Activated CD4-positive, alpha-beta T cell treated with anti-CD3 and anti-CD28 coated beads, Interleukin-2, amount 10 ng/mL, durations not matched to agents 24 days and 14 days (primary cell): ENCODE measurements around the gene ITCH. TPM values are rescaled to one million over a fixed set of nuclear protein-coding genes. Genes with fewer than 3 reads are reported as not detected.

Experiments
- DNase-seq: peaks from one replicate; pipeline ENCODE4 v3.0.0; 2022
- H3K27ac Mint-ChIP-seq: one replicate; pipeline ENCODE4 v1.8.0; 2022; ENCODE audit warnings: mild to moderate bottlenecking, mixed read lengths
- H3K27me3 Mint-ChIP-seq: one replicate; pipeline ENCODE4 v1.8.0; 2022; ENCODE audit warnings: mixed read lengths
- H3K36me3 Mint-ChIP-seq: one replicate; pipeline ENCODE4 v1.8.0; 2022; ENCODE audit warnings: low read depth, mild to moderate bottlenecking, mixed read lengths
- H3K4me1 Mint-ChIP-seq: one replicate; pipeline ENCODE4 v1.8.0; 2021; ENCODE audit warnings: mixed read lengths
- H3K4me3 Mint-ChIP-seq: one replicate; pipeline ENCODE4 v1.8.0; 2022; ENCODE audit warnings: mild to moderate bottlenecking, moderate library complexity, mixed read lengths
- H3K9me3 Mint-ChIP-seq: one replicate; pipeline ENCODE4 v1.8.0; 2021; ENCODE audit warnings: mixed read lengths
- intact Hi-C: fragments of 100-400 bp; cut with micrococcal nuclease; formaldehyde crosslinking; loops from one replicate; pipeline ENCODE4 v1.15.1; 2023
- total RNA-seq: library from RNA; stranded (reverse); gene quantifications from 2 replicates; pipeline ENCODE4 v1.2.3, GENCODE V29; 2022

ITCH gene
- total RNA-seq, 1 donor from 2014 or later, result 55.6 TPM

- peaks cover 41% of the 10 kb centered on the region for H3K36me3 Mint-ChIP-seq
- intact Hi-C loops, result no loop called here
- H3K4me3 Mint-ChIP-seq, result no peak overlapping the region
- H3K4me1 Mint-ChIP-seq, result peaks cover 20% of the 10 kb centered on the region
- no peak for DNase-seq
- no peaks in the 10 kb centered on the region for H3K9me3 Mint-ChIP-seq
- no peaks in the 10 kb centered on the region for H3K27me3 Mint-ChIP-seq
- no peak overlapping the region for H3K27ac Mint-ChIP-seq
These were observed 163.4 kb downstream of the ITCH start for GRCh38 chr20:34526466-34526865.

DNA sequence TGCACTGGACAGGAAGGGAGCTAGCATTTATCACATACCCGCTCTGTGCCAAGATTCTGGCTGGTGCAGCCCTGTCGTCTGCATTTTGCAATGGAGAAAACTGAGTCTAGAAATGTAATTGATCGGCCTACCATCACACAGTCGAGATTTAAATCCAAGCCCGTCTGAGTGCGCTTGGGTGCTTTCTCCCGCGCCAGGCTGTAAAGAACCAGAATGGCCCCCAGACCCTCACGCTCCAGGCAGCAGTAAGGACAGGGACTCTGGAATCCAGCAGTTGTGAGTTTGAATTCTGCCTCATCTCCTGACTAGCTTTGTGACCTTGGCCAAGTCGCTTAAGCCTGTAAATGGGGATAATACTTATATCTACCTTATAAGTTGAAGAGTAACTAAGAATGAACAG is 163.9 kb downstream of the ITCH start:
- intact Hi-C loops, result no loop called here
- H3K27ac Mint-ChIP-seq, result no peak overlapping the region
- H3K9me3 Mint-ChIP-seq, result no peaks in the 10 kb centered on the region
- H3K4me1 Mint-ChIP-seq, result peaks cover 18% of the 10 kb centered on the region
- peaks cover 42% of the 10 kb centered on the region for H3K36me3 Mint-ChIP-seq
- H3K4me3 Mint-ChIP-seq, result no peak overlapping the region
- DNase-seq, result no peak
- H3K27me3 Mint-ChIP-seq, result no peaks in the 10 kb centered on the region

- H3K9me3 Mint-ChIP-seq, result no peaks in the 10 kb centered on the region
- H3K36me3 Mint-ChIP-seq, result peaks cover 36% of the 10 kb centered on the region
These were observed 165.8 kb downstream of the ITCH start for GRCh38 chr20:34528921-34529297.

DNA sequence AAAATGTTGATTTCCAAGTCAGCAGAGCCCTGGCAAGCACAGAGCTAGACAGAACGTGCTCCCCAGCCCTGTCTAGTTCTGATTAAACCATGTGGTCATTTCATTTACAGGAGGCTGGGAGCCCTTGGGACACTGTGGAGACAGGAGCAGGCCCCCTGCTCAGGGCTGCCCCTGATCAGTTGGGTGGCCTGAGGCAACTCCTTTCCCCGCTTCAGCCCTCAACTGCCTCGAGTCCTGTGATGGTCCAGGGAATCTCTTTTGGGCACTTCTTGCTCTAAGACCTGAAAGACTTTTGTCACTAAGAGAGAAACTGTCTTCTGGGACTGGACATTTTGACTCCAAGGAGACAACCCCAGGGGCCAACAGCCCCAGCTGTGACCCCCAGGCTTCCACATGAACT is 166.7 kb downstream of the ITCH start:
- Mint-ChIP-seq H3K27me3 (no peaks in the 10 kb centered on the region), H3K4me3 (no peak overlapping the region), H3K9me3 (no peaks in the 10 kb centered on the region), H3K36me3 (peaks cover 44% of the 10 kb centered on the region), H3K4me1 (peaks cover 6% of the 10 kb centered on the region), H3K27ac (no peak overlapping the region)
- no peak for DNase-seq
- intact Hi-C loops, result no loop called here

More at GRCh38 chr20:34528921-34529297, 165.8 kb downstream of the ITCH start:
- Mint-ChIP-seq H3K4me1 (peaks cover 7% of the 10 kb centered on the region), H3K27ac (no peak overlapping the region), H3K27me3 (no peaks in the 10 kb centered on the region), H3K4me3 (no peak overlapping the region)
- DNase-seq, result no peak
- intact Hi-C loops, result no loop called here

- Mint-ChIP-seq H3K27ac (no peak overlapping the region), H3K9me3 (no peaks in the 10 kb centered on the region), H3K4me3 (no peak overlapping the region), H3K27me3 (no peaks in the 10 kb centered on the region), H3K4me1 (peaks cover 4% of the 10 kb centered on the region), H3K36me3 (peaks cover 48% of the 10 kb centered on the region)
- DNase-seq, result no peak
- intact Hi-C loops, result no loop called here
These were observed 167.3 kb downstream of the ITCH start for GRCh38 chr20:34530342-34530741.

DNA sequence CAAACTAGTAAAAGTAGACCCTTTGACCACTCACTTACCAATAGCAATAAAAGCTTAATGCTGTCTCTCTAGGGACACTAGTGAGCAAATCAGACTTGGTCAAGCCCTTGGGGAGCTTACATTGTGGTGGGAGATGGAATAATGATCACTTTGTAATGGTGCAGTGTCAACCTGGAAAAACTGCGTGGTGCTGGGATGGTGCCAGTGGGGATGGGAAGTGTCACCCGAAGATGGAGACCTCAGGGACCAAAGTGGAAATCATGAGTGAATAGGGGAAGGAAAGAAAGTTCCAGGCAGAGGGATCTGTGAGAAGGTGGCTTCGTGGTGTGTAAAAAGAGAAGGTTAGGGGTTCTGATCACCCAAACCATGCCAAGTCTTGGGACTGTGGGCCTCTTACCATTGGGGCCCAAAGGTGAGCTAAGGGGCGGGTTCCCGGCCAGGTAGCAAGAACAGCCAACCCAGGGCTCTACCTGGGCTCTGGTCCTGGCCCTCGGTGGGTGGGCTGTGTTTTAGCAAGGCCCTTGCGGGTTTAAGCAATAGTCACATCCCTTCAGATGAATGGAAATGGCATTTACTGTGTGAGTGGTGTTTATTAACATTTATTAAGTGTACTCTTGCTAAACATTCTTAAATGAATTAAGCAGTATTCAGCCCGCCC is 168.7 kb downstream of the ITCH start:
- intact Hi-C loops, result no loop called here
- Mint-ChIP-seq H3K36me3 (peaks cover 46% of the 10 kb centered on the region), H3K9me3 (no peaks in the 10 kb centered on the region), H3K27ac (no peak overlapping the region), H3K4me3 (no peak overlapping the region), H3K27me3 (no peaks in the 10 kb centered on the region), H3K4me1 (peaks cover 2% of the 10 kb centered on the region)
- DNase-seq, result no peak

- H3K27ac Mint-ChIP-seq, result no peak overlapping the region
- no peaks in the 10 kb centered on the region for H3K27me3 Mint-ChIP-seq
- peaks cover 2% of the 10 kb centered on the region for H3K4me1 Mint-ChIP-seq
- DNase-seq, result no peak
- intact Hi-C loops, result no loop called here
- H3K9me3 Mint-ChIP-seq, result no peaks in the 10 kb centered on the region
- H3K4me3 Mint-ChIP-seq, result no peak overlapping the region
- peaks cover 45% of the 10 kb centered on the region for H3K36me3 Mint-ChIP-seq
These were observed 169.2 kb downstream of the ITCH start for GRCh38 chr20:34532320-34532719.

GRCh38 chr20:34532756-34533155 is 169.7 kb downstream of the ITCH start:
- no peak for DNase-seq
- no peaks in the 10 kb centered on the region for H3K9me3 Mint-ChIP-seq
- peaks cover 42% of the 10 kb centered on the region for H3K36me3 Mint-ChIP-seq
- H3K27ac Mint-ChIP-seq, result no peak overlapping the region
- intact Hi-C loops, result no loop called here
- H3K4me3 Mint-ChIP-seq, result no peak overlapping the region
- H3K4me1 Mint-ChIP-seq, result peaks cover 2% of the 10 kb centered on the region
- H3K27me3 Mint-ChIP-seq, result no peaks in the 10 kb centered on the region

DNA sequence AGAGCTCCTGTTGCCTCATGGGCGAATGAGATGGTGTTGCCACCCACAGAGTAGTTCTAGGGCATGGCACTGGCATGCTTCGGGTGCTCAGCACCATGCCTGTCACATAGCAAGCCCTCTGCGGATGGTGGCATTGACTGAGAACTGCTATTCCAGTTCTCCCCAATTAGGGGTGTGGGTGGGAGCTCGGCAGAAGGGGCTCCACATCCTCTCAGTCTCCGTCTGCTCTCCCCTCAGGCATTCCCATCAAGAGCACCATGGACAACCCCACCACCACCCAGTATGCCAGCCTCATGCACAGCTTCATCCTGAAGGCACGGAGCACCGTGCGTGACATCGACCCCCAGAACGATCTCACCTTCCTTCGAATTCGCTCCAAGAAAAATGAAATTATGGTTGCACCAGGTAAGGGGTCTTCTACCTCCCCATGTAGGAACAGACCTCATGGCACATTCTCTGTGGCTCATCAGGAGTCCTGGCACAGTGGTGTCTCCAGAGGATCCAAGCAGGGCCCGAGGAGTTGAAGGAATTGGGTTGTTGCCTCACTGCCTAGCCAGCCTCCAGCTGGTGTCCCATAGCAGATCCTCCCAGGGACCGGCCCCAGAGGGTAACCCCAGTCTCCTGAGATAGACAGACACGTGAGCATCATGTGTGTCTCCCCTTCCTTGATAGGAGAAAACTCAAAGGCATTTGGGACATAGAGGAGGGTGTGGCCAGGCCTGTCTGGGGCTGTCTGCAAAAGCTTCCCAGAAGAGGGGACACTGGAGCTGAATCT is 171.5 kb downstream of the ITCH start:
- no peaks in the 10 kb centered on the region for H3K9me3 Mint-ChIP-seq
- H3K27me3 Mint-ChIP-seq, result no peaks in the 10 kb centered on the region
- no peak for DNase-seq
- intact Hi-C loops, result loop anchor here (5.0 kb wide), 1 partner anchor 222 kb away; no protein-coding TSS in a partner anchor
- no peak overlapping the region for H3K4me3 Mint-ChIP-seq
- peaks cover 36% of the 10 kb centered on the region for H3K36me3 Mint-ChIP-seq
- H3K27ac Mint-ChIP-seq, result no peak overlapping the region
- H3K4me1 Mint-ChIP-seq, result peaks cover 6% of the 10 kb centered on the region

- Mint-ChIP-seq H3K4me3 (no peak overlapping the region), H3K36me3 (peaks cover 38% of the 10 kb centered on the region), H3K27me3 (no peaks in the 10 kb centered on the region), H3K27ac (peak overlapping the region; percentile 42), H3K4me1 (peaks cover 6% of the 10 kb centered on the region), H3K9me3 (no peaks in the 10 kb centered on the region)
- intact Hi-C loops, result loop anchor here (5.0 kb wide), 1 partner anchor 223 kb away; no protein-coding TSS in a partner anchor
- no peak for DNase-seq
These were observed 172.3 kb downstream of the ITCH start for GRCh38 chr20:34535301-34535840.

GRCh38 chr20:34535857-34536256 is 172.8 kb downstream of the ITCH start:
- DNase-seq, result no peak
- Mint-ChIP-seq H3K27me3 (no peaks in the 10 kb centered on the region), H3K27ac (peak overlapping the region; percentile 42), H3K36me3 (peaks cover 40% of the 10 kb centered on the region), H3K4me3 (no peak overlapping the region), H3K4me1 (peaks cover 6% of the 10 kb centered on the region), H3K9me3 (no peaks in the 10 kb centered on the region)
- intact Hi-C loops, result loop anchor here (5.0 kb wide), 1 partner anchor 224 kb away; no protein-coding TSS in a partner anchor

GRCh38 chr20:34536798-34537394 is 173.8 kb downstream of the ITCH start:
- intact Hi-C loops, result loop anchor here (5.0 kb wide), 1 partner anchor 225 kb away; no protein-coding TSS in a partner anchor
- no peaks in the 10 kb centered on the region for H3K27me3 Mint-ChIP-seq
- peak; percentile 78 for DNase-seq
- no peak overlapping the region for H3K27ac Mint-ChIP-seq
- no peaks in the 10 kb centered on the region for H3K9me3 Mint-ChIP-seq
- H3K4me1 Mint-ChIP-seq, result peaks cover 14% of the 10 kb centered on the region
- H3K36me3 Mint-ChIP-seq, result peaks cover 44% of the 10 kb centered on the region
- H3K4me3 Mint-ChIP-seq, result no peak overlapping the region

DNA sequence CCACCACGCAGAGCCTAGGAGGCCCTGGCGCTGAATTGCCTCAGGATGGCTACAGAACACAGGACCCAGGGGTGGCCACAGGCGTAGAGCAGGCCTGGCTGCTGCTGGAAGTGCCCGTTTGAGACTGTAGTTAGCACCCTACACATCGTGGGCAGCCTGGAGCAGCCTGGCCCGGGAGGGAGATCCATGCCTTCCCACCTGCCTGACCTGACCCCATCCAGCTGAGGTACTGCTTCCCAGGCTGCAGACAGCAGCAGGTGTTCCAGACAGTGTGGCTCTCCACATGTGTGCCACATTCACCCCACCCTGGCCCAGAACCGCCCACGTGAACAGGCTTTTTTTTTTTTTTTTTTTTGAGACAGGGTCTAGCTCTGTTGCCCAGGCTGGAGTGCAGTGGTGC is 174.6 kb downstream of the ITCH start:
- no peaks in the 10 kb centered on the region for H3K9me3 Mint-ChIP-seq
- H3K4me1 Mint-ChIP-seq, result peaks cover 14% of the 10 kb centered on the region
- no peak overlapping the region for H3K4me3 Mint-ChIP-seq
- DNase-seq, result no peak
- intact Hi-C loops, result loop anchor here (1.0 to 5.0 kb wide), 3 partner anchors 171 to 231 kb away; no protein-coding TSS in a partner anchor
- H3K27ac Mint-ChIP-seq, result no peak overlapping the region
- peaks cover 41% of the 10 kb centered on the region for H3K36me3 Mint-ChIP-seq
- H3K27me3 Mint-ChIP-seq, result no peaks in the 10 kb centered on the region
